GM13977 (cell line): ENCODE measurements around the gene RASGRF2.

ENCODE experiments used
- DNase-seq: peaks from one replicate; pipeline ENCODE4 v3.0.0; 2012; ENCODE audit warnings: low spot score
- in situ Hi-C: fragments of 300-500 bp; cut with MboI; formaldehyde crosslinking; loops from one replicate; pipeline ENCODE4 v1.12.0; 2022; ENCODE audit warnings: low sequenced_read_pairs, low pct_unique_long_range_greater_than_20kb, mixed read lengths, inconsistent platforms; ENCODE audit not compliant: unreplicated experiment
- TF ChIP-seq, protein P1 (sequence below): IDR thresholded peaks from 2 replicates; pipeline ENCODE4 v1.5.1; 2012; ENCODE audit warnings: mild to moderate bottlenecking, control low read depth; ENCODE audit not compliant: insufficient read depth; ENCODE audit errors: extremely low read depth, missing control alignments

Gene RASGRF2

GRCh38 chr5:81058121-81058520, 98.0 kb downstream of the RASGRF2 start:
- in situ Hi-C loops, result no loop called here
- TF ChIP-seq, protein P1, sequence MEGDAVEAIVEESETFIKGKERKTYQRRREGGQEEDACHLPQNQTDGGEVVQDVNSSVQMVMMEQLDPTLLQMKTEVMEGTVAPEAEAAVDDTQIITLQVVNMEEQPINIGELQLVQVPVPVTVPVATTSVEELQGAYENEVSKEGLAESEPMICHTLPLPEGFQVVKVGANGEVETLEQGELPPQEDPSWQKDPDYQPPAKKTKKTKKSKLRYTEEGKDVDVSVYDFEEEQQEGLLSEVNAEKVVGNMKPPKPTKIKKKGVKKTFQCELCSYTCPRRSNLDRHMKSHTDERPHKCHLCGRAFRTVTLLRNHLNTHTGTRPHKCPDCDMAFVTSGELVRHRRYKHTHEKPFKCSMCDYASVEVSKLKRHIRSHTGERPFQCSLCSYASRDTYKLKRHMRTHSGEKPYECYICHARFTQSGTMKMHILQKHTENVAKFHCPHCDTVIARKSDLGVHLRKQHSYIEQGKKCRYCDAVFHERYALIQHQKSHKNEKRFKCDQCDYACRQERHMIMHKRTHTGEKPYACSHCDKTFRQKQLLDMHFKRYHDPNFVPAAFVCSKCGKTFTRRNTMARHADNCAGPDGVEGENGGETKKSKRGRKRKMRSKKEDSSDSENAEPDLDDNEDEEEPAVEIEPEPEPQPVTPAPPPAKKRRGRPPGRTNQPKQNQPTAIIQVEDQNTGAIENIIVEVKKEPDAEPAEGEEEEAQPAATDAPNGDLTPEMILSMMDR, result no peak

GRCh38 chr5:81065492-81065891, 105.3 kb downstream of the RASGRF2 start:
- TF ChIP-seq, protein P1, result no peak
- in situ Hi-C loops, result no loop called here
- DNase-seq, result no peak

More at GRCh38 chr5:81058121-81058520, 98.0 kb downstream of the RASGRF2 start:
- no peak for DNase-seq

- in situ Hi-C loops, result no loop called here
- TF ChIP-seq, protein P1, result no peak
- DNase-seq, result no peak
These were observed 105.9 kb downstream of the RASGRF2 start for GRCh38 chr5:81066102-81066501.

- TF ChIP-seq, protein P1, result no peak
- in situ Hi-C loops, result no loop called here
- no peak for DNase-seq
These were observed 107.2 kb downstream of the RASGRF2 start for GRCh38 chr5:81067406-81067805.

- DNase-seq, result no peak
- TF ChIP-seq, protein P1, result no peak
- in situ Hi-C loops, result no loop called here
These were observed 107.9 kb downstream of the RASGRF2 start for GRCh38 chr5:81068063-81068462.

GRCh38 chr5:81068635-81069034, 108.5 kb downstream of the RASGRF2 start:
- TF ChIP-seq, protein P1, result no peak
- no peak for DNase-seq
- in situ Hi-C loops, result no loop called here

GRCh38 chr5:81069990-81070389, 109.8 kb downstream of the RASGRF2 start:
- TF ChIP-seq, protein P1, result no peak
- no peak for DNase-seq
- in situ Hi-C loops, result no loop called here
